SK-N-MC (cell line): ENCODE results near the gene RAB23.

Source experiments
- DNase-seq: peaks from one replicate; pipeline ENCODE4 v3.0.0-alpha.2; 2011; ENCODE audit warnings: low read depth, low spot score
- H3K27ac ChIP-seq: fragments of 200-600 bp; sonication (generic); 2 replicates; pipeline ENCODE4 v1.5.1; 2016; ENCODE audit warnings: mixed run types
- H3K36me3 ChIP-seq: fragments of 200-600 bp; sonication (generic); 2 replicates; pipeline ENCODE4 v1.6.1; 2017; ENCODE audit warnings: antibody characterized with exemption, low read length, mixed read lengths; ENCODE audit not compliant: insufficient read depth
- H3K4me3 ChIP-seq: fragments of 200-600 bp; sonication (generic); 2 replicates; pipeline ENCODE4 v1.5.1; 2016
- H3K9ac ChIP-seq: fragments of 200-600 bp; sonication (generic); 2 replicates; pipeline ENCODE4 v1.8.0; 2017; ENCODE audit warnings: mixed run types, mixed read lengths; ENCODE audit not compliant: insufficient read length
- H3K9me3 ChIP-seq: fragments of 200-600 bp; sonication (generic); 2 replicates; pipeline ENCODE4 v1.6.1; 2017; ENCODE audit warnings: low read depth, mild to moderate bottlenecking, antibody characterized with exemption, low read length, moderate library complexity, mixed read lengths
- EZH2 ChIP-seq: fragments of 200-600 bp; sonication (generic); IDR thresholded peaks from one replicate; pipeline ENCODE4 v1.6.1; 2017; ENCODE audit warnings: antibody characterized with exemption
- FOXP2 ChIP-seq: optimal IDR thresholded peaks from 2 replicates; pipeline ENCODE3; 2011; ENCODE audit warnings: mild to moderate bottlenecking, moderate library complexity; ENCODE audit not compliant: insufficient read depth; ENCODE audit errors: extremely low read length, control extremely low read depth
- POLR2AphosphoS5 ChIP-seq: IDR thresholded peaks from 2 replicates; pipeline ENCODE4 v1.6.1; 2012; ENCODE audit warnings: mild to moderate bottlenecking, low read depth, low read length, borderline replicate concordance

The RAB23 gene

DNA sequence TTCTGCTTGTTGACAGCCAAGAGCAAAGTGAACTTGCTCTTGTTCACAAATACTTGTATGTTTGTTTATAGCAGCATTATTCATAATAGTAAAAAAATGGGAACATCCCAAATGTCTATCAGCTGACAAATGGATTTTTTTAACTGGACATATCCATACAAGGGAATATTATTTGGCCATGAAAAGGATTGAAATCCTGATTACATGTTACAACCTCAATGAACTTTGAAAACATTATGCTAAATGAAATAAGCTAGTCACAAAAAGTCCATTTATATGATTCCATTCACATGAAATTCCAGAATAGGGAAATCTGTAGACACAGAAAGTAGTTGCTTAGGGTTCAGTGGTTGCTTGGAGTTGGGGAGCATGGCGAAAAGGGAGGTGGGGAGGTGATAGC is 78.4 kb downstream of the RAB23 start:
- Histone ChIP-seq H3K9me3 (no peaks in the 10 kb centered on the region; the same call in 1 of the 2 replicates), H3K36me3 (peaks cover 62% of the 10 kb centered on the region), H3K9ac (no peak overlapping the region), H3K27ac (no peak overlapping the region), H3K4me3 (no peak overlapping the region)
- DNase-seq = no peak
- no peak for TF ChIP-seq FOXP2
- TF ChIP-seq POLR2AphosphoS5 = no peak
- TF ChIP-seq EZH2 = no peak

DNA sequence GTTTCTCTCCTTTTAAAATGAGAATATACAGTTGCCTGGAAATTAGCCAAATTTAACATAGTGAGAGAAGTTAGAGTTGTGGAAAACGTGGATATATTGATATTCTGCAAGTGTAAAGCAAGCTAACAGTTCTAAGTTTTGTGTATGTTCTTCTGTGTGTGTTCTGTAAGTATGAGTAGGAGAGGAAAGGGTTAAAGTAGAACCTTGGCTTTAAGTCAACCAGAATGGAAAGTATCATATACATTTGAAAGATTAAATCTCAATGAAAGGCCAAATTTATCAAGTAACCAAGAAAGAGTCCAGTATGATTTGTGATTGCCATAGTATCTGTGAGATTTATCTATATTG is 80.0 kb downstream of the RAB23 start:
- DNase-seq = no peak
- Histone ChIP-seq H3K4me3 (no peak overlapping the region), H3K27ac (no peak overlapping the region), H3K9me3 (no peaks in the 10 kb centered on the region; the same call in 1 of the 2 replicates), H3K36me3 (peaks cover 56% of the 10 kb centered on the region), H3K9ac (no peak overlapping the region)
- TF ChIP-seq POLR2AphosphoS5 = no peak
- no peak for TF ChIP-seq EZH2
- no peak for TF ChIP-seq FOXP2

DNA sequence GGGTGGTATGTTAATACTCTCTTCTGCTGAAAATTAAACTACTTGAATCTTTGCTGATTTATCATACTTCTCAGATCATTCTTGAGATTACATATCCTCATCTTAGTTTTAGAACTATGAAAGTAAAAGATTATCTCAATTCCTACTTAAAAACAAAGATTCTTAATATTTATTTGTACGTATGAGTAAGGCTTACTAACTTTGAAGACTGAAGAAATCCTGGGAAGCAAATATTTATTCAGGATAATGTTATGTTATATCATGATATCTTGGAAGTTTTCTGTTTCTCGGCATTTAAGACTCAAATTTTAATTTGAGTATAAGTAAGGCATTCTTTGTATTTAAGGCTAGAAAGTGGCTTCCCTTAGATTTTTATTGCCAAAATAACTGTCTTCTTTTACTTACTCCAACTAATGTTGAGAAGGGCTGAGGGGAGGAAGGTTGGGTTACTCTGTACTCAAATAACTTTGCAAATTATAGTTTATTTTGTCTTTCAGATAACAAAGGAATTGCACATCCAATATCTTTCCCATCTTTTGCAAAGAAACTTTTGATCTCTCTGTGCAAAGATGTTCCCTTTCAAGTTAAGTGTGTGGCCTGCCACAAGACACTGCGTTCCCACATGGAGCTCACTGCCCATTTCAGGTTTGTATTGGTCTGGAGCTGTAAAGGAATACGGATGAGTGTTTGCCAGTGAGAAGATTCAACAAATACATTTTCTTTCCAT is 80.5 kb downstream of the RAB23 start:
- Histone ChIP-seq H3K9ac (no peak overlapping the region), H3K36me3 (peaks cover 56% of the 10 kb centered on the region), H3K9me3 (no peaks in the 10 kb centered on the region; the same call in 1 of the 2 replicates), H3K4me3 (no peak overlapping the region), H3K27ac (no peak overlapping the region)
- TF ChIP-seq FOXP2 = no peak
- no peak for DNase-seq

DNA sequence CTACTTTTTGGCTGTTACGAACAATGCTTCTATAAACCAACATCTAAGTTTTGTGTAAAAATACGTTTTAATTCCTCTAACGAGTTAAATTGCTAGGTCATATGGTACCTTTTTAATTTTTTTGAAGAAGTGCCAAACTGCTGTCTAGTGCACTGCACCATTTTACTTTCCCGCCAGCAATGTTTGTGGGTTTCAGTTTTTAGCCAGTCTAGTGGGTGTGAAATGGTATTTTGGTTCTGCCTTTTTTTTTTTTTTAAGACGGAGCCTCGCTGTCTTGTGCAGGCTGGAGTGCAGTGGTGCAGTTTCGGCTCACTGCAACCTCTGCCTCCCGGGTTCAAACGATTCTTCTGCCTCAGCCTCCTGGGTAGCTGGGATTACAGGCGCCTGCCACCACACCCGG is 84.1 kb downstream of the RAB23 start:
- no peak overlapping the region for H3K9ac ChIP-seq
- H3K27ac ChIP-seq = no peak overlapping the region
- DNase-seq = no peak
- TF ChIP-seq FOXP2 (no peak), EZH2 (no peak), POLR2AphosphoS5 (no peak)
- no peaks in the 10 kb centered on the region for H3K9me3 ChIP-seq
- peaks cover 67% of the 10 kb centered on the region for H3K36me3 ChIP-seq
- H3K4me3 ChIP-seq = no peak overlapping the region

DNA sequence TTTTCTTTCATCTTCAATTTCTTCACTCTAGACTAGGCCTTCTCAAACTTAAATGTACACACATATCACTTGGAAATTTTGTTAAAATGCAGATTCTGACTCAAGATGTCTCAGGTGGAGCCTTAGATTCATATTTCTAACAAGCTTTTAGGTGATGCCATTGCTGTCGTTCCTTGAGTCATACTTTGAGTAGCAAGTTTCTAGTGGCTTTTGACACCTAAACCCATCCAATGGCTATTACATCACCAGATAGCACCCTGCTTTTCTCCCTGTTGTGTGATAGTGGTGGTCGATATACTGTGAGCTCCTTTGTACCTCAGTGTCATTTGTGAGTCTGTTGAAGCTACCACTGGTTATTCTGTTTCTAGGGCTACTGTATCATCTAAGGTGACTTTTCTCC is 84.8 kb downstream of the RAB23 start:
- TF ChIP-seq POLR2AphosphoS5 (no peak), FOXP2 (no peak), EZH2 (no peak)
- DNase-seq = no peak
- Histone ChIP-seq H3K4me3 (no peak overlapping the region), H3K9me3 (no peaks in the 10 kb centered on the region), H3K27ac (no peak overlapping the region), H3K9ac (no peak overlapping the region), H3K36me3 (peaks cover 62% of the 10 kb centered on the region)
